HUES48 (cell line): ENCODE results near the gene LCN12.
A peak's percentile ranks its signal among the peaks of the same experiment; 100 is the strongest.

Source experiments
- H3K27ac ChIP-seq: one replicate; pipeline ENCODE4 v1.7.0; 2013; ENCODE audit warnings: low read depth, low read length, inconsistent platforms
- H3K27me3 ChIP-seq: 2 replicates; pipeline ENCODE4 v1.6.1; 2013; ENCODE audit warnings: mild to moderate bottlenecking, low read length; ENCODE audit not compliant: control insufficient read depth, insufficient read depth
- H3K36me3 ChIP-seq: 2 replicates; pipeline ENCODE4 v1.6.1; 2013; ENCODE audit warnings: low read length; ENCODE audit not compliant: control insufficient read depth, insufficient read depth
- H3K4me1 ChIP-seq: 2 replicates; pipeline ENCODE4 v1.6.1; 2013; ENCODE audit warnings: mild to moderate bottlenecking, low read length; ENCODE audit not compliant: control insufficient read depth, insufficient read depth
- H3K4me3 ChIP-seq: 2 replicates; pipeline ENCODE4 v1.5.1; 2013; ENCODE audit warnings: mild to moderate bottlenecking, low read depth, low read length
- H3K9ac ChIP-seq: 2 replicates; pipeline ENCODE4 v1.6.1; 2013; ENCODE audit warnings: mild to moderate bottlenecking, low read depth, low read length, moderate library complexity
- H3K9me3 ChIP-seq: 2 replicates; pipeline ENCODE4 v1.6.1; 2013; ENCODE audit warnings: low read length; ENCODE audit not compliant: control insufficient read depth, insufficient read depth

Gene LCN12

DNA sequence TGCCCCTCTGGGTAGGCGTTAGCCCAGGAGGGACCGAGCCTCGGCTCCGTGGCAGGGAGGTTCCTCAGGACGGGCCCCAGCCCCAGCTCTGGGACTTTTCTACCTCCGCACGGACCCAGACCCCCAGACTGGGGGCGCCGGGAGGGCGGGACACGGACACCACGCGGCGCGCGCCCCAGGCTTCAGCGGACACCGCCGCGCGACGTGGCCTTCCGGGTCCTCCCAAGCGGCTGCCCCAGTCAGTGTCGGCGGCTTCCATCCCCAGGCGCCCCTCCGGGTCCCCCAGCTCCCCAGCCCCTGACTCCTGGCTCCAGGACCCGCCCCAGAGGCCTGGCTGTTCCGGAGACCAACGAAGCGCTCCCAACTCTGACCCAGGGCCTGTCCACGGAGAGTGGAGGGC is 33.8 kb downstream of the LCN12 start:
- Histone ChIP-seq H3K4me1 (no peaks in the 10 kb centered on the region), H3K36me3 (no peaks in the 10 kb centered on the region), H3K4me3 (peak overlapping the region; percentile 29; the same call in 1 of the 2 replicates), H3K9ac (no peak overlapping the region), H3K9me3 (no peaks in the 10 kb centered on the region), H3K27me3 (peaks cover 30% of the 10 kb centered on the region), H3K27ac (no peak overlapping the region)

DNA sequence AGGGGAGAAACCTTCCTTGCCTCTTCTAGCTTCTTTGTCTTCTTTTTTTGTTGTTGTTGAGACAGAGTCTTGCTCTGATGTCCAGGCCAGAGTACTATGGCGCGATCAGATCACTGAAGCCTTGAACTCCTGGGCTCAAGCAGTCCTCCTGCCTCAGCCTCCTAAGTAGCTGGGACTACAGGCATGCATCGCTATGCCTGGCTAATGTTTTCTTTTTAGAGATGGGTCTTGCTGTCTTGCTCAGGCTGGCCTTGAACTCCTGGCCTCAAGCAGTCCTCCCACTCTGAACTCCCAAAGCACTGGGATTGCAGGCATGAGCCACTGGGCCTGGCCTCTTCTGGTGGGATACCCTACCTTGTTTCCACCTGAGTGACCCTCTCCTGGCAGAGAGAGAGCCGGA is 36.8 kb downstream of the LCN12 start:
- Histone ChIP-seq H3K27me3 (peaks cover 39% of the 10 kb centered on the region), H3K4me3 (no peak overlapping the region), H3K4me1 (no peaks in the 10 kb centered on the region), H3K9me3 (no peaks in the 10 kb centered on the region), H3K36me3 (0 out of 2 replicates have a peak, but pooled peaks cover 6% of the 10 kb centered on the region), H3K9ac (no peak overlapping the region), H3K27ac (no peak overlapping the region)

DNA sequence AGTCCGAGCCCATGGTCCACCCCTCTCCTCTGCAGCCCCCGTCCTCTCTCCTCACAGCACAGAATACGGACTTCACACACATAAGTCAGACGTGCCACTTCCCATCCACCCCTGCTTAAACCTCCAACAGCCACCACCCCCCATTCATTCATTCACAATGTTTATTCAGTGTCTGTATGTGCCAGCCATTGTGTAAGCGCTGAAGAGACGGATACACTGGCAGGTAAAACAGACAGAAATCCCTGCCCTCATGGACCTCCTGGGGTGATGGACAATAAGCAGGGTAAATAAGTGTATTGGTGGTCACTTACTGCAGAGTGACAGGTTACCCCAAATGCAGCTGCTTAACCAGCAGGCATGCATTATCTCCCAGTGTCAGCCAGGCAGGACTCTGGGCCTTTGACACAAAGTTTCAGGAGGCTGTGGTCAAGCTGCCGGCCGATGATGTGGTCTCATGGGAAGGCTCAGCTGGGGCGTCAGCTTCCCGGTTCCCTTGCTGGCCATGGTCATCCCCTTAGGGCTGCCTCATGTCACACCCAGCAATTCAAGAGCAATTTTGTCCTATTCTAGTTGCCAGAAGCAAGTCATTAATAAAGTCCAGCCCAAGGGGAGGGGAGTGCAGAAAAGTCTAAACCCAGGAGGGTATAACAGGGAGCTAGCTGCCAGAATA is 38.3 kb downstream of the LCN12 start:
- H3K27me3 ChIP-seq: peaks cover 38% of the 10 kb centered on the region
- H3K36me3 ChIP-seq: 0 out of 2 replicates have a peak, but pooled peaks cover 7% of the 10 kb centered on the region
- H3K4me1 ChIP-seq: no peaks in the 10 kb centered on the region
- no peaks in the 10 kb centered on the region for H3K9me3 ChIP-seq
- H3K9ac ChIP-seq: no peak overlapping the region
- H3K4me3 ChIP-seq: no peak overlapping the region
- H3K27ac ChIP-seq: no peak overlapping the region

DNA sequence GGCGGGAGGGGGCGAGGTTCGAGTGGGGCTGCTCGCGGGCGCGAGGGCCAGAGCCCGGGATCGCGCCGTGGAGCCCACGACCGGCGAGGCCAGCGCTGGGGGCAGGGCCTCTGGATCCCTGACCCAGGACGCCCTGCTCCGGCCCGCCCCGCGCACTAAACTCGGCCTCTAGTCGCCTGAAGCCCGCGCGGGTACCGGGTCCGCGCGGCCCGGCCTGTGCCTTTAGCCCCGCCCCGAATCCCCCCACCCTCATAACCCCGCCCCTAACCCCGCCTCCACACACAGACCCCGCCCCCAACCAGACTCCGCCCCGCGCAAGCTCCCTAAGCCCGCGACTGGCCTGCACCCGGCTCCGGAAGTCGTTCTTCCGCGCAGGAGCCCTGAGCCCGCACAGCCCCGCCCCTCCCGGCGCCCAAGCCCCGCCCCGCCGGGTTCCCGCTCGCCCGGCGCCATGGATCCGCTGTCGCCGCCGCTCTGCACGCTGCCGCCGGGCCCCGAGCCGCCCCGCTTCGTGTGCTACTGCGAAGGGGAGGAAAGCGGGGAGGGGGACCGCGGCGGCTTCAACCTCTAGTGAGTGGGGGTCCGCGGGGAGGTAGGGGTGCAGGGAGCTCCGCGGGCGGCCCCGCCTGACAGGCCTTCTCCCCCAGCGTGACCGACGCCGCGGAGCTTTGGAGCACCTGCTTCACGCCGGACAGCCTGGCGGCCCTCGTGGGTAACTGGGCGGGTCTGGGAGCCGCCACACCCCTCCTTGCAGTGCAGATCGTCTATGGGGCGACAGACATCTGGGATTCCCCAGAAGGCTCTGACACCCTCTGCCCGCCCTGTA is 40.1 kb downstream of the LCN12 start, which contains the start of gene PAXX:
Gene PAXX, plus strand, starts transcription at position 430 of the 826 bp plus-strand sequence. Its CDS starts 22 bp downstream, at position 452.
- Histone ChIP-seq H3K4me3 (peak within 1 kb of the TSS; percentile 80), H3K36me3 (0 out of 2 replicates have a peak, but pooled peaks cover 7% of the 10 kb centered on the region), H3K9ac (peak within 1 kb of the TSS; percentile 48; the same call in 1 of the 2 replicates), H3K27ac (peak within 1 kb of the TSS; percentile 68), H3K4me1 (peaks cover 2% of the 10 kb centered on the region; the same call in 1 of the 2 replicates), H3K27me3 (peaks cover 40% of the 10 kb centered on the region), H3K9me3 (no peaks in the 10 kb centered on the region)

DNA sequence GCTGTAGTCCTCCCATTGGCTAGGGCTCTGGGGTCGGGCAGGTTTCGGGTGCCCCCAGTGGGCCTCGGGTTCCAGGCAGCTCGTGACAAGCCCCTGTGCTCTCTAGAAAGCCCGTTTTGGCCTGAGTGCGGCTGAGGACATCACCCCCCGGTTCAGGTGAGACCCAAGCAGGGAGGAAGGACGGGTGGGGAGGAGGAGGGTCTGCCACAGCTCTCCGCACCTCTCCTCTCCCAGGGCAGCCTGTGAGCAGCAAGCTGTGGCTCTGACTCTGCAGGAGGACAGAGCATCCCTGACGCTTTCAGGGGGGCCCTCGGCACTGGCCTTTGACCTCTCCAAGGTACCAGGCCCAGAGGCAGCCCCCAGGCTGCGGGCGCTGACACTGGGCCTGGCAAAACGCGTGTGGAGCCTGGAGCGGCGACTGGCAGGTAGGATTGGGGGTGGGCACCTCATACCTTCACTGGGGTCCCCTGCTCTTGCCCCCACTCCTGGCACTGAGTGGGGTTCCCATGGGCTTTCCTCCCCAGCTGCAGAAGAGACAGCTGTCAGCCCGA is 40.8 kb downstream of the LCN12 start:
- Histone ChIP-seq H3K4me3 (peak overlapping the region; percentile 80), H3K9ac (0 out of 2 replicates have a peak overlapping the region, but pooled peaks have one; percentile 48), H3K36me3 (0 out of 2 replicates have a peak, but pooled peaks cover 7% of the 10 kb centered on the region), H3K9me3 (no peaks in the 10 kb centered on the region), H3K4me1 (peaks cover 6% of the 10 kb centered on the region; the same call in 1 of the 2 replicates), H3K27me3 (peaks cover 45% of the 10 kb centered on the region), H3K27ac (no peak overlapping the region)

DNA sequence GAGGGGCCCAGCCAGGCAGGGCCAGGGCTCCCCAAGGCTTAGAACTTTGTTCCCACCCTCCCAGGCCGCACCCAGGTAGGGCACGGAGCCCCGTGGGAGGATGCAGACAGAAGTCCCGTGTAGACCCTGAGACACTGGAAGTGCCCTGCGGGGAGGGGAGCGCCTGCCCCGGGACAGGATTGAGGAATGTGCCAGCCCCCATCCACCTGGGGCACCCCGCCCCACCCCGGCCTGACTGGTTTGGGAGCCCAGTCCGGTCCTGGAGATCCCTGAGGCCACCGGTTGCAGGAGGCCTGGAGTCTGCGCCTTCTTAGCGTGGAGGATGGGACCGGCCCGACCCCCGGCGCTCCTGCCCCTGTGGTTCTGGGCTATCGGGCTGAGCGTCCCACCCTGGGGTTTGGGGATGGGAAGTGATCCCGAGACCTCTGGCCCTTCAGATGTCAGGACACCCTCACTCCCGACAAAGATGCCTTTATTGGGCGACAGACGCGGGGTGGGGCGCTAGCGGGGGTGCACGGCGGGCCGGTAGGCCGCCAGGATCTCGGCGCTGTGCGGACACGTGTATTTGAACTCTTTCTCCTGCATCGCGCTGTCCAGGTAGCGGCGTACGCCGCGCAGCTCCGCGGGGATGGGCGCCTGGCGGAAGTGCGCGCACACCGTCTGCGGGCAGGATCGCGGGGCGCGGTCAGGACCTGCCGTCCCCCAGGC is 42.3 kb downstream of the LCN12 start:
- Histone ChIP-seq H3K9me3 (no peaks in the 10 kb centered on the region), H3K27ac (no peak overlapping the region), H3K9ac (no peak overlapping the region), H3K27me3 (peaks cover 45% of the 10 kb centered on the region), H3K36me3 (0 out of 2 replicates have a peak, but pooled peaks cover 7% of the 10 kb centered on the region), H3K4me3 (peak overlapping the region; percentile 40; the same call in 1 of the 2 replicates), H3K4me1 (peaks cover 6% of the 10 kb centered on the region; the same call in 1 of the 2 replicates)

DNA sequence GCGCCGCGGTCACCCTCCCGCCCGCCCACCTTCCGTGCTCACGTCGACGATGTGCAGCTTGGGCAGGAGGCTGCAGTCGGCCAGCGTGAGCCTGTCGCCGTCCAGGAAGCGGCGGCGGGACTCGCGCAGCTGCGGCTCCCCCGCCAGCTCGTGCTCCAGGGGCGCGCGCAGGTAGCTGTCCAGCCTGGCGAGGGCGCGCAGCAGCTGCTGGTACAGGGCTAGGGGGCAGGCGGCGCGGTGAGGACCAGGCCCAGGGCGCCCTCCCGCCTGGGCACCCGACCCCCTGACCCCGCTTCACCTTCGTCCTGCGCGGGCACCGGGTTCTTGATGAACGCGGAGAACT is 42.8 kb downstream of the LCN12 start:
- peaks cover 45% of the 10 kb centered on the region for H3K27me3 ChIP-seq
- H3K4me1 ChIP-seq: peaks cover 6% of the 10 kb centered on the region; the same call in 1 of the 2 replicates
- H3K27ac ChIP-seq: no peak overlapping the region
- no peaks in the 10 kb centered on the region for H3K9me3 ChIP-seq
- no peak overlapping the region for H3K9ac ChIP-seq
- 0 out of 2 replicates have a peak, but pooled peaks cover 7% of the 10 kb centered on the region for H3K36me3 ChIP-seq
- H3K4me3 ChIP-seq: peak overlapping the region; percentile 46

DNA sequence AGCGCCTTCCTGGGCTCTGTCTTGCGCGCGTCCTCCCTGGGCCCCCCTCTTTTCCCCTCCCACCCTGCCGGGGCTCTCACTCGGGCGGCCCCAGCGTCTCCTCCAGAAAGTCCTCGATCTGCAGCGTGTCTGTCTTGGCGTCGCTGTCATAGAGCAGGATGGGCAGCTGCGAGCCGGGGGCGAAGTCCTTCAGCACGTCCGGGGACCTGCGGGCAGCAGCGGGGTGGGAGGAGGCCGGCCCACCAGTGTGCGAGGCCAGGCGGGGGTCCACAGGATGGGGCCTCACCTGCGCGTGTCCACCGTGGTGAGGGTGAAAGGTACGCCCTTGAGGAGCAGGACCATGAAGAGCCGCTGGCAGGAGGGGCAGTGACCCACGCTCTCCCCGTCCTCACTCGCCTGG is 43.3 kb downstream of the LCN12 start:
- Histone ChIP-seq H3K27me3 (peaks cover 45% of the 10 kb centered on the region), H3K36me3 (0 out of 2 replicates have a peak, but pooled peaks cover 7% of the 10 kb centered on the region), H3K27ac (no peak overlapping the region), H3K9ac (no peak overlapping the region), H3K9me3 (no peaks in the 10 kb centered on the region), H3K4me3 (peak overlapping the region; percentile 46), H3K4me1 (peaks cover 6% of the 10 kb centered on the region; the same call in 1 of the 2 replicates)

DNA sequence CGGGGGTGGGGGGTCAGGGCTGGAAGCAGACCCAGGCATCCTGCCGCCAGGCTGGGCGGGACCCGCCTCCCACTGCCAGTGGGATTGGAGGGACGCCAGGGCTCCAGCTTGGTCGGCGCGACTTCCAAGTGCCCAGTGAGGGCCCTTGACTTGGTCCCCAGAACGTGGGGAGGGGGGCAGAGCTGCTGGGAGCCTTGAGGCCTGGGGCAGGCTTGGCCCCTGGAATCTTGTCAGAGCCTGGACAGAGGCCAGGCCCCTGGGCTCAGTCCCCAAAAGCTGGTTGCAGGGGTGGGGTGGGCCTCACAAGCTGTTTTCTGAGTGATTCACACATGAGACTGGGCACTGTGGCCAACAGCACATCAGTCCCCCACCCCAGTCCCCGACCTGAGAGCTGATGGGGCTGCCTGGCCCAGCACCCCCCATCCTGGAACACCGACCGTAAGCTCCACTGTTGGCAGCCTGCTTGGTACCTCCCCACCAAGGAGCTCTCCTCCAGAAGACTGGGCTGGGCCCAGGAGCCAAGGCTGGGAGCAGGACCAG is 43.8 kb downstream of the LCN12 start:
- no peak overlapping the region for H3K4me3 ChIP-seq
- no peaks in the 10 kb centered on the region for H3K9me3 ChIP-seq
- H3K36me3 ChIP-seq: 0 out of 2 replicates have a peak, but pooled peaks cover 7% of the 10 kb centered on the region
- H3K9ac ChIP-seq: no peak overlapping the region
- H3K27ac ChIP-seq: no peak overlapping the region
- peaks cover 41% of the 10 kb centered on the region for H3K27me3 ChIP-seq
- peaks cover 6% of the 10 kb centered on the region; the same call in 1 of the 2 replicates for H3K4me1 ChIP-seq
